Fibroblast of villous mesenchyme (primary cell): ENCODE data around the gene LRRC36. TPM values are rescaled to one million over a fixed set of nuclear protein-coding genes. Genes with fewer than 3 reads are reported as not detected.

ENCODE experiments used
- DNase-seq: peaks from one replicate; pipeline ENCODE4 v3.0.0-alpha.2; 2010; ENCODE audit warnings: low read depth
- H3K4me3 ChIP-seq: 2 replicates; pipeline ENCODE4 v1.5.1; 2011; ENCODE audit warnings: low read depth, mild to moderate bottlenecking, low read length
- total RNA-seq: library from RNA; depleted of rRNA; stranded (reverse); fragments of >200 nt; gene quantifications from 2 replicates; pipeline ENCODE4 v1.2.3, GENCODE V29; 2012
- TF ChIP-seq, protein P1 (sequence below): IDR thresholded peaks from 2 replicates; pipeline ENCODE4 v1.5.1; 2012; ENCODE audit warnings: low read depth, mild to moderate bottlenecking, low read length; ENCODE audit not compliant: insufficient read depth

LRRC36 gene
- total RNA-seq, 1 donor = not detected

DNA sequence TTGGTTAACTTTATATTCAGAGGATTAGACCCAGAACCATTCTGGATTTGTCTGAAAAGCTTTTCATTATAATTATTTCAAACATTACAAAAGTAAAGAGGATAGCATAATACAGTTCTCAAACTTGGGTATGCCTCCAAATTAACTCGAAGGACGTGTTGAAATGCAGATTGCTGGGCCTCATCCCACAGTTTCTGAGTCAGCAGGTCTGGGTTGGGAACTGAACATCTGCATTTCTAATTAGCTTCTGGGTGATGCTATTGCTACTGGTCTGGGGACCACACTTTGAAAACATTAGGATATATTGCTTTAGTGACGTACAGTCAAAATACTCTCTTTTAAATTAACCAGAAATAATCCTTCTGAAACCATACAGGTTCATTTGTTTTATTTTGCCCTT is 56.7 kb downstream of the LRRC36 start:
- TF ChIP-seq, protein P1, sequence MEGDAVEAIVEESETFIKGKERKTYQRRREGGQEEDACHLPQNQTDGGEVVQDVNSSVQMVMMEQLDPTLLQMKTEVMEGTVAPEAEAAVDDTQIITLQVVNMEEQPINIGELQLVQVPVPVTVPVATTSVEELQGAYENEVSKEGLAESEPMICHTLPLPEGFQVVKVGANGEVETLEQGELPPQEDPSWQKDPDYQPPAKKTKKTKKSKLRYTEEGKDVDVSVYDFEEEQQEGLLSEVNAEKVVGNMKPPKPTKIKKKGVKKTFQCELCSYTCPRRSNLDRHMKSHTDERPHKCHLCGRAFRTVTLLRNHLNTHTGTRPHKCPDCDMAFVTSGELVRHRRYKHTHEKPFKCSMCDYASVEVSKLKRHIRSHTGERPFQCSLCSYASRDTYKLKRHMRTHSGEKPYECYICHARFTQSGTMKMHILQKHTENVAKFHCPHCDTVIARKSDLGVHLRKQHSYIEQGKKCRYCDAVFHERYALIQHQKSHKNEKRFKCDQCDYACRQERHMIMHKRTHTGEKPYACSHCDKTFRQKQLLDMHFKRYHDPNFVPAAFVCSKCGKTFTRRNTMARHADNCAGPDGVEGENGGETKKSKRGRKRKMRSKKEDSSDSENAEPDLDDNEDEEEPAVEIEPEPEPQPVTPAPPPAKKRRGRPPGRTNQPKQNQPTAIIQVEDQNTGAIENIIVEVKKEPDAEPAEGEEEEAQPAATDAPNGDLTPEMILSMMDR = no peak
- no peak for DNase-seq
- no peak overlapping the region for H3K4me3 ChIP-seq

DNA sequence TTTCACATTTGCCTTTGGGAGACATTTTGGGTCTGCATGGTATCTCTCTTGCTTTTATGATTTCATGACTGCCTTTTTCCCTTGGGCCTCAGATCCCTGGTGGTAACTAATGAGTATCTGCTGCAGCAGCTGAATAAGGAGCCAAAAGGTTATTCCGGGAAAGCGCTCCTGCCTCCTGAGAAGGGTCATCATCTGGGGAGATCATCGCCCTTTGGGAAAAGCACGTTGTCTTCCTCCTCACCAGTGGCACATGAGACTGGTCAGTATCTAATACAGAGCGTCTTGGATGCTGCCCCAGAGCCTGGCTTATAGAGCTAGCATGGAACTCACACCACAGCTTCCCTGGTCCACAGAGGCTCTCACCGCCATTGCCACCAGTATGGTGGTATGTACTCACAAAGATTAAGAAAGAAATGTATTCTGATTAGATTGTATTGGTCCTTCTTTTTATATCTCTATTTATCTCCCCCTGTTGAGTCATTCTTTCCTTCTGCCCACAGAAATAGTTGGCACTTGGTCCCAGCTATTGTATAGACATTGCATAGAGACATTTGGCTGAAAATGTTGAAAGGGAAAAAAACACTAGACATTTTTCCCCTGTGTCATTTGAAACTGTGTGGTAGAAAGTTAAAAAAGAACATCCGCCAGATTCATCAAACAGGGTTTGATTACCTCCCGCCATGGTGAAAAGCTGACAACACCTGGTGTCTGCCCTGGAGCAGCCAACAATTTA is 58.3 kb downstream of the LRRC36 start:
- TF ChIP-seq, protein P1 = no peak
- no peak overlapping the region for H3K4me3 ChIP-seq
- no peak for DNase-seq

DNA sequence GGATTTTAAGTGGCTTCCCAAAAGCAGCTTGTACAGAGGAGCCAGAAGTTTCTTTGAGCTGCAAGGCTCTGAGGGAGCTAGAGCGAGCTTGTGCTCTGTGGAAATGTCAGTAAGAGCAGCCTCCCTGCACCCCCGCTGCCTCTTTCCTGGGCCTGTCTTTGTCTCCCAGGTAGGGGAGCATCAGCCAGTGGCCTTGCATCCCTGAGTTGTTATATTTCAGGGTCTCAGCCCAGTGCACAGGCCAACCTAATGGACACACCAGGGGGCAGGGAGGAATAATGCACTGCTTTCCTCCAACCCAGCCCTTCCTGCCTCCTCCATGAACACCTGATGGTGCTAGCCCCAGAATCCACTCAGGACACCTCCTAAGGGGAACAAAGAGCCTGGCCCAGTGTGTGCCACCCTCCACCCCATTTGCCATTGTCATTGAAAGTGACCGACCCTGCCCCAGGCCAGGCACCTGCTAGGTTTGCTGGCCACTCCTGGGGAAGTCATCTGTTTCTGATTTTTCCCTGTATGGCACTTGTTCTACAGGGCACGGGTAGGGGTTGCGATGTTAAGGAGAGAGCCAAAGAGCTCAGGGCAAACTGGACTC is 60.3 kb downstream of the LRRC36 start:
- no peak overlapping the region for H3K4me3 ChIP-seq
- DNase-seq = no peak
- TF ChIP-seq, protein P1 = no peak

DNA sequence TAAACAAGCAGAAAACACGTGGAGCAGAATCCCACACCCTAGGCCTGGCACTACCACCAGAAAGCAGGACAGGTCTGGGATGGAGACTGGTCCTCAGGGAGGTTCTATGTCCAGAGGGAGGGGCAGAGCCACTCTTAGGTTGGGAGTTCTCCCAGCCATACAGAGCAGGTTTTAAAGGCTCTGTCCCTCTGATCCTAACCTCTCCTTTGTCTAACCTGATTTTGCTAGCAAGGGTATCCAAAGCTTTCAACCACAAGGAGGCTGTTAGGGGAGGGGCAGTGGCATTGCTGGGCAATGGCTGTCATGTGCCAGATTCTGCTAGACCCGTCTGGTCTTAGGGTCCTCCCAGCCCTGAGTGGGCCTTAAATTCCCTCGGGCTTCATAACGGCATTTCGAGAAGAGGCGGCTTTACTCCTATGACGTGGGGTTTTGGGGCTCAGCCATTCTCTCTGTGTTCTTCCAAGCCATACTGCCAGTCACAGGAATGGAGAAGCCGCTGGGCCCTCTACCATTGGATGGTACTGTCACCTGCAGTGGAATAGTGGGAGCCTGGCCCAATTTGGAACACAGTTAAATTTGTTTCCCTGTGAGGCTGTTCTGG is 61.0 kb downstream of the LRRC36 start:
- H3K4me3 ChIP-seq = no peak overlapping the region
- TF ChIP-seq, protein P1 = no peak
- no peak for DNase-seq

DNA sequence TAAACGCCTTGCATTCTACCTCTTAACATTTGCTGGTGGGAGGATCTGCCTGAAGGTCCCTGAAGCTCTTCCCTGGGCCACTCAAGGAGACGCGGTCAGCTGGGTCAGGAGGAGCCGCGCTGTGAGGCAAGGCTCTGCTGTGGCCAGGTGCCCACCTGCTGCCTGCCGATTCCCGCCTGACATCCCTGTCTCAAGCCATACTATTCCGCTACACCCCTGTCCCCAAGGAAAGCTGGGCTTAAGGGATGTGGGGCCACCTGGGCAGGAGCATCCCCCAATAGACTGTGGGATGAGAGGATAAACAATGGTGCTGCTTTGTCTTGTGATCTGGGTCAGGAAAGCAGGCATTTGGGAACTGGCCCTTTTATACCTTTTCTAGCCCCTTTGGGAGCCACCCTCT is 61.6 kb downstream of the LRRC36 start:
- TF ChIP-seq, protein P1 = no peak
- no peak for DNase-seq
- no peak overlapping the region for H3K4me3 ChIP-seq

DNA sequence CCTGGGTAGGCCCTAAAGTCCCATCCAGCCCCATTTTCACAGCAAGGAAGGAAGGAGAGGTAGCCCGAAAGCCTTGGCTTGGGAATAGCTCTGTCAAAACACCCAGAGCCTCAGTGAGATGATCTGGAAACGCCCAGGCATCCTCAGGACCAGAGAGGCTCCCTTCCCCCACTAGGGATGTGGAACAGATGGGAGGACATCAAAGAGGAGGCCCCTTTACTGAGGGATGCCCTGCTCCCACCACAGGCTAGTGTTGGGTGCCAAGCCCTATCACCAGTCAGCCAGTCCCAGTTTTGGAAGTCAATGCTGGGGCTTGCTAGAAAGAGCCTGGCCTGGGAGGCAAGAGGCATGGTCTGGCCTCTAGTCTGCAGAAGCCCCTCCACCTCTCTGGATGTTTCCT is 62.0 kb downstream of the LRRC36 start:
- no peak overlapping the region for H3K4me3 ChIP-seq
- TF ChIP-seq, protein P1 = no peak
- no peak for DNase-seq
